HuH-7.5 (cell line): Measurements from ENCODE around the gene CDC73.
"Not testable (repeated sequence)": the region's sequence is repeated elsewhere in the genome, so short reads cannot be mapped to it uniquely, and the experiment has no call there.

Experiments used
- DNase-seq: peaks from one replicate; pipeline ENCODE4 v3.0.0; 2011; ENCODE audit warnings: low spot score

Gene CDC73

GRCh38 chr1:193234530-193234929 lies 112.7 kb downstream of the CDC73 start:
- no peak for DNase-seq

- DNase-seq = no peak
These were observed 115.6 kb downstream of the CDC73 start for GRCh38 chr1:193237381-193237978.

GRCh38 chr1:193240609-193241008 lies 118.8 kb downstream of the CDC73 start:
- DNase-seq = no peak

- no peak for DNase-seq
These were observed 119.4 kb downstream of the CDC73 start for GRCh38 chr1:193241132-193241827.

GRCh38 chr1:193242000-193242399 lies 120.2 kb downstream of the CDC73 start:
- DNase-seq = no peak

- DNase-seq = no peak
These were observed 127.4 kb downstream of the CDC73 start for GRCh38 chr1:193249187-193249586.

GRCh38 chr1:193251950-193252349 lies 130.1 kb downstream of the CDC73 start:
- DNase-seq = no peak

- no peak for DNase-seq
These were observed 134.2 kb downstream of the CDC73 start for GRCh38 chr1:193256019-193256418.

GRCh38 chr1:193259636-193260035 lies 137.8 kb downstream of the CDC73 start:
- no peak for DNase-seq

GRCh38 chr1:193260056-193260745 lies 138.4 kb downstream of the CDC73 start:
- DNase-seq = no peak

GRCh38 chr1:193260896-193261295 lies 139.1 kb downstream of the CDC73 start:
- DNase-seq = no peak

GRCh38 chr1:193262661-193263060 lies 140.8 kb downstream of the CDC73 start:
- no peak for DNase-seq

- DNase-seq = no peak
These were observed 142.7 kb downstream of the CDC73 start for GRCh38 chr1:193264313-193265065.

- DNase-seq = no peak
These were observed 143.9 kb downstream of the CDC73 start for GRCh38 chr1:193265716-193266115.

- DNase-seq = not testable (repeated sequence)
These were observed 145.0 kb downstream of the CDC73 start for GRCh38 chr1:193266794-193267193.

- no peak for DNase-seq
These were observed 149.2 kb downstream of the CDC73 start for GRCh38 chr1:193270996-193271395.

GRCh38 chr1:193275773-193276172 lies 153.9 kb downstream of the CDC73 start:
- DNase-seq = no peak

GRCh38 chr1:193278968-193279367 lies 157.1 kb downstream of the CDC73 start:
- DNase-seq = no peak

- no peak for DNase-seq
These were observed 160.1 kb downstream of the CDC73 start for GRCh38 chr1:193281894-193282293.

- DNase-seq = no peak
These were observed 161.2 kb downstream of the CDC73 start for GRCh38 chr1:193283016-193283415.

GRCh38 chr1:193284219-193284618 lies 162.4 kb downstream of the CDC73 start:
- DNase-seq = no peak

GRCh38 chr1:193285641-193286040 lies 163.8 kb downstream of the CDC73 start:
- DNase-seq = no peak
